ENCODE results near the gene SNX2. TPM values are rescaled to one million over a fixed set of nuclear protein-coding genes. Genes with fewer than 3 reads are reported as not detected.

Gene SNX2
- total RNA-seq, 1 donor from 2014 or later, result 88.5 TPM

GRCh38 chr5:122772446-122772845 lies 2.4 kb upstream of the SNX2 start:
- peak in 1 of 2 donors; percentile 28 for DNase-seq (ENCODE audit: low read depth in 2 of 2)

GRCh38 chr5:122773619-122774018 lies 1.3 kb upstream of the SNX2 start:
- peak in 1 of 2 donors; percentile 52 for DNase-seq (ENCODE audit: low read depth in 2 of 2)

GRCh38 chr5:122774519-122774860 lies 390 bp upstream of the SNX2 start:
- no peak for DNase-seq (ENCODE audit: low read depth in 2 of 2)

- DNase-seq (ENCODE audit: low read depth in 2 of 2), result peak; percentile 56 to 84
Measured at GRCh38 chr5:122775550-122776542, 966 bp downstream of the SNX2 start.

DNA sequence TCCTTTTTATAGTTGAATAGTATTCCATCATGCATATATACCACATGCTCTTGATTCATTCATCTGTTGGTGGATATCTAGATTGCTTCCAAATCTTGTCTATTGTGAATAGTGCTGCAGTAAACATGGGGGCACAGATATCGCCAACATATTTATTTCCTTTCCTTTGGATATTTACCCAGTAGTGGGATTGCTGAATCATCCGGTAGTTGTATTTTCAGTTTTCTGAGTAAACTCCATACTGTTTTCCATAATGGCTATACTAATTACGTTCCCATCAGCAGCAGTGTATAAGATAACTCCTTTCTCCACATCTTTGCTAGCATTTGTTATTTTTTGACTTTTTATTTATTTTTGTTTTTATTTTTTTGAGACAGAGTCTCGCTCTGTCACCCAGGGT lies 3.3 kb downstream of the SNX2 start:
- DNase-seq (ENCODE audit: low read depth in 2 of 2), result no peak

DNA sequence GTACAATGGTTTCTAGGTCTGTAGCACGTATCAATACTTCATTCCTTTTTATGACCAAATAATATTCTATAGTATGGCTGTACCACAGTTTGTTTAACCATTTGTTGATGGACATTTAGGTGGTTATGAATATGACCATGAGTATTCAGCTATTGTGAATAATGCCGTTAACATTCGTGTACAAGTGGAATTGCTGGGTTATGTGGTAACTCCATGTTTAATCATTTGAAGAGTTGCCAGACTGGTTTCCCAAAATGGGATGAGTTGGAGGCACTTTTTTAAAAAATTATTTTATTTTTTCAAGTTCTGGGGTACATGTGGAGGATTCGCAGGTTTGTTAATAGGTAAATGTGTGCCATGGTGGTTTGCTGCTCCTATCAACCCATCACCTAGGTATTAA lies 4.6 kb downstream of the SNX2 start:
- DNase-seq (ENCODE audit: low read depth in 2 of 2), result no peak

- no peak for DNase-seq (ENCODE audit: low read depth in 2 of 2)
Measured at GRCh38 chr5:122780296-122780695, 5.4 kb downstream of the SNX2 start.

- no peak for DNase-seq (ENCODE audit: low read depth in 2 of 2)
Measured at GRCh38 chr5:122781465-122781864, 6.6 kb downstream of the SNX2 start.

- no peak for DNase-seq (ENCODE audit: low read depth in 2 of 2)
Measured at GRCh38 chr5:122785294-122785693, 10.4 kb downstream of the SNX2 start.

DNA sequence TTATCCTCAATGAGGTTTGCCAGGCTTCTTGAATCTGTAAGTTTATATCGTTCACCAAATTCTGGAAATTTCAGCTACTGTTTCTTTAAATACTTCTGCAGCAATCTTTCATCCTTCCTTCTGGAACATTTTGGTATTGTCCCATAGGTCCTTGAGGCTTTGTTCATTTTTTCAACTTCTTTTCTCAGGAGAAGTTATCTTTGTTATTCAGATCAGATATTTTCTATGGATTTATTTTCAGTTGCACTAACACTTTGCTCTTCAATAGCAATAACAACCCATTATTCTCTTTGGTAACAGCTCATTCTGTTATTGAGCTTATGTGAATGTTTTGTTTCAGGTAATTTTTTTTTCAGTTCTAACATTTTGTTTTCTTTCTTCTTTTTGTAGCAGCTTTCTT lies 13.5 kb downstream of the SNX2 start:
- DNase-seq (ENCODE audit: low read depth in 2 of 2), result no peak

GRCh38 chr5:122788996-122789395 lies 14.1 kb downstream of the SNX2 start:
- DNase-seq (ENCODE audit: low read depth in 2 of 2), result no peak

DNA sequence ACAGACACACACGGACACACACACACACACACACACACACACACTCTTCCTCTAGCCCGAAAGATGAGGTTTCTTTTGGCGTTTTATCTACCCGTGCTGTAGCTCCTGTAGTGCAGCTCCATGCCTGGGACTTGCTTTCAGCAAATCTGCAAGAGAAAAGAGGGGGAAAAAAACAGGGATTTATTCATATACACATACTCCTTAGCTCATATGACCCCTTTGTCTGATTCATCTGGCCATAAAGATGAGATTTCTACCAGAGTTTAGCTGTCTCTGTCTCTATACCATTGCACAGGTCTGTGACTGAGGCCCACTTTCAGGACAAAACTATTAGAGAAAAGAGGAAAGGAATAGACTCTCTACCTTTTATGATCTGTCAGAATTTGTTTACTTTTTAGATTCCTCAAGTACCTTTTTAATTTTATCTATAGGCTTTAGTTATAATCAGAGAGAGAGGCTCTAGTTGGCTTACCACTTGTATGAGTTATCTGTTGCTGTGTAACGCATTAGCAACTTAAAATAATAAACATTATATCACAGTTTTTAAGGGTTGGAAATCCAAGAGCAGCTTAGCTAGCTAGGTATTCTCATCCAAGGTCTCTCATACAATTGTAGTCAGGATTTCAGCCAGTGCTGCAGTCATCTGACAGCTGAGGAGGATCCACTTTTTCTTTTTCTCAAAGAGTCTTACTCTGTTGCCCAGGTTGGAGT lies 14.7 kb downstream of the SNX2 start:
- DNase-seq (ENCODE audit: low read depth in 2 of 2), result no peak

GRCh38 chr5:122790354-122791103 lies 15.6 kb downstream of the SNX2 start:
- no peak for DNase-seq (ENCODE audit: low read depth in 2 of 2)

- DNase-seq (ENCODE audit: low read depth in 2 of 2), result no peak
Measured at GRCh38 chr5:122805481-122805880, 30.6 kb downstream of the SNX2 start.

- DNase-seq (ENCODE audit: low read depth in 2 of 2), result no peak
Measured at GRCh38 chr5:122810405-122810804, 35.5 kb downstream of the SNX2 start.

DNA sequence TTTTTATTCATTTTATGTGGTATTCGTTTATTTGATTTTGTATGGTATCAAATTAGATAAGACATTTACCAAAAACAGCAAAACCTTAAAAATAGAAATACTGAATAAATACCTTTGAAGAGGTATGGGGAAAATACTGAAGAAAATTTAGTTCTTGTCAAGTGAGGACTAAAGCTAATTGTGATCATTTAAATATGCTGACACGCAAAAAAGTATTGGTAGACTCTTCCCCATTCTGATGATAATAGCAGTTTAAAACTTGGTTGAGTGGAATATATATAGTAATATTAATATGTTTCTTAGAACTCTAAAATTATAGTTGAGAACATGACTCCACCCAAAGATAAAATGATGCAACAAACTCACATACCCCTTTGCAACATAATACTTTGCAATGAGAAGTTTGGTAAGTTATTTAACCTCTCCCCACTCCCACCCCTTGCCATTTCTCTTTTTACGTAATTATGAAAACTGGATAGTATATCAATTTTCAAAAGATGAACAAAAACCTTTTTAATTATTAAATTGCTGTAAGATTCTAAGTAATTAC lies 40.4 kb downstream of the SNX2 start:
- no peak for DNase-seq (ENCODE audit: low read depth in 2 of 2)

GRCh38 chr5:122816756-122817155 lies 41.9 kb downstream of the SNX2 start:
- no peak for DNase-seq (ENCODE audit: low read depth in 2 of 2)

GRCh38 chr5:122831984-122832383 lies 57.1 kb downstream of the SNX2 start:
- DNase-seq (ENCODE audit: low read depth in 2 of 2), result no peak

DNA sequence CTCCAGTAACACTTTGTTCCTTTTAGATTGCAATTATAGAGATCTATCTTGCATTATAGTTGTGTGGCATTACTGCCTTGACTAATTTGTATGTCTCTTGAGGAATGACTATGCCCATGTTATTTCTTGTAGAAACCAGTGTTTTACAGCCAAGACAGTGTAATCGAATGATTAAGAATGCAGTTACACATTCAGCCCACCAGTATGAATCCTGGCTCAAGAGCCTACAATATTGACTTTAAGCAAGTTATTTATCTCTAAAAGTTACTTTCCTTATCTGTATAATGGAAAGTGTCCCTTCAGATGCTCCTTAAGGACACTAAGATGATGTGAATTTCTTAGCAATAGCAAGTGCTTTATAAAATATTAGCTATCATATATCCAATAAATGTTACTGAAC lies 60.8 kb downstream of the SNX2 start:
- no peak for DNase-seq (ENCODE audit: low read depth in 2 of 2)

GRCh38 chr5:122836947-122837346 lies 62.1 kb downstream of the SNX2 start:
- DNase-seq (ENCODE audit: low read depth in 2 of 2), result no peak

DNA sequence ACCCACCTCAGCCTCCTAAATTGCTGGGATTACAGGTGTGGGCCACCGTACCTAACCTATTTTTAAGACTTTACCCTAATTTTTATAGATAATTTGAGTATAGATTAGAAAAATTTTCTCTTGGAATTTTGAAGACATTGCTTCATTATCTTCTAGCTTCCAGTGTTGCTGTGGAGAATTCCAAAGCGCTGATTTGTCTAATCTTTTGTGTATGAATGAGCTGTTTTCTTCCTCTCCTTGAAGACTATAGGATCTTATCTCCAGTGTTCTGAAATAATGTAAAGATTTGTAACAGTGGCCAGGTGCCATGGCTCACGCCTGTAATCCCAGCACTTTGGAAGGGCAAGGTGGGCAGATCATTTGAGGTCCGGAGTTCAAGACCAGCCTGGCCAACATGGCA lies 64.9 kb downstream of the SNX2 start:
- DNase-seq (ENCODE audit: low read depth in 2 of 2), result no peak

Data from lung microvascular endothelial cell (primary cell).